Measurements from ENCODE around the gene IQGAP1.

- TF ChIP-seq POLR2A (IDR thresholded peaks at IDR 0.05) = no peak
- TF ChIP-seq CTCF (IDR thresholded peaks at IDR 0.05) = no peak
These were observed 132.3 kb downstream of the IQGAP1 start for GRCh38 chr15:90520365-90520764.
